A673 (cell line): Measurements from ENCODE around the gene LRRC4C.

Experiments used
- CTCF ChIP-seq: fragments of 300-800, 200-600 bp; sonication (generic); conservative IDR thresholded peaks from 2 replicates; pipeline ENCODE4 v1.5.1; 2017; ENCODE audit warnings: low read depth, mild to moderate bottlenecking, antibody characterized with exemption, low read length, moderate library complexity, mixed read lengths
- EZH2 ChIP-seq: fragments of 200-600 bp; sonication (generic); IDR thresholded peaks from 2 replicates; pipeline ENCODE4 v1.6.1; 2017; ENCODE audit warnings: borderline replicate concordance, low read depth, mild to moderate bottlenecking, mixed read lengths, antibody characterized with exemption, low read length; ENCODE audit not compliant: poor library complexity, severe bottlenecking

- no peak for TF ChIP-seq CTCF
- TF ChIP-seq EZH2 = no peak
These were observed 1144.3 kb downstream of the LRRC4C start for GRCh38 chr11:40315122-40315521.
